HepG2 (cell line): Measurements from ENCODE around the gene TMEM219. TPM values are rescaled to one million over a fixed set of nuclear protein-coding genes. Genes with fewer than 3 reads are reported as not detected.
A peak's percentile ranks its signal among the peaks of the same experiment; 100 is the strongest.

Experiments used
- BCL6 ChIP-seq: IDR thresholded peaks from 2 replicates; pipeline ENCODE4 v1.6.1; 2016; ENCODE audit warnings: missing genetic modification reagents, missing compliant biosample characterization
- DRAP1 ChIP-seq: IDR thresholded peaks from 2 replicates; pipeline ENCODE4 v1.6.1; 2016; ENCODE audit warnings: missing genetic modification reagents, missing compliant biosample characterization
- EP300 ChIP-seq, 3 experiments: sonication (generic) in 1 of 3; formaldehyde crosslinking in 1 of 3; IDR thresholded peaks; 2 replicates each; pipeline versions ENCODE4 v1.5.1 to v1.6.1; 2011 to 2020; ENCODE audit warnings: low read depth in 2 of 3, low read length in 2 of 3, borderline replicate concordance in 1 of 3, improper control_type of control experiment in 1 of 3, mild to moderate bottlenecking in 1 of 3, missing genetic modification reagents in 1 of 3, moderate library complexity in 1 of 3
- MAFF ChIP-seq: IDR thresholded peaks from 2 replicates; pipeline ENCODE4 v1.6.1; 2011; ENCODE audit warnings: low read depth, low read length, improper control_type of control experiment
- MEIS1 ChIP-seq: sonication (generic); formaldehyde crosslinking; IDR thresholded peaks from 2 replicates; pipeline ENCODE4 v1.9.0; 2021; ENCODE audit warnings: mild to moderate bottlenecking, missing genetic modification reagents, moderate library complexity, borderline replicate concordance
- NR2F2 ChIP-seq: IDR thresholded peaks from 2 replicates; pipeline ENCODE4 v1.6.1; 2012; ENCODE audit warnings: low read depth, inconsistent platforms, borderline replicate concordance
- PTBP1 ChIP-seq: fragments of 200-400 bp; formaldehyde crosslinking; IDR thresholded peaks from 2 replicates; pipeline ENCODE4 v1.6.1; 2018; ENCODE audit warnings: low read length, low read depth; ENCODE audit not compliant: poor library complexity, severe bottlenecking
- REST ChIP-seq, 2 experiments: IDR thresholded peaks; 2 replicates each; pipeline ENCODE4 v1.6.1; 2011 to 2012; ENCODE audit warnings: low read length in 2 of 2, borderline replicate concordance in 1 of 2, low read depth in 1 of 2, mild to moderate bottlenecking in 1 of 2, moderate library complexity in 1 of 2
- SCMH1 ChIP-seq: sonication (generic); formaldehyde crosslinking; IDR thresholded peaks from 2 replicates; pipeline ENCODE4 v1.9.0; 2021; ENCODE audit warnings: missing genetic modification reagents, mild to moderate bottlenecking, borderline replicate concordance
- SNRNP70 ChIP-seq: fragments of 200-400 bp; formaldehyde crosslinking; IDR thresholded peaks from 2 replicates; pipeline ENCODE4 v1.6.1; 2017; ENCODE audit warnings: mild to moderate bottlenecking, low read depth, low read length, moderate library complexity
- TBP ChIP-seq: sonication (generic); formaldehyde crosslinking; IDR thresholded peaks from 2 replicates; pipeline ENCODE4 v1.5.0; 2020; ENCODE audit warnings: missing genetic modification reagents
- TCF7 ChIP-seq: sonication (generic); IDR thresholded peaks from 2 replicates; pipeline ENCODE4 v1.6.1; 2016; ENCODE audit warnings: antibody characterized with exemption, low read depth
- ZKSCAN5 ChIP-seq: sonication (generic); formaldehyde crosslinking; IDR thresholded peaks from 2 replicates; pipeline ENCODE4 v1.5.1; 2020; ENCODE audit warnings: mild to moderate bottlenecking, missing genetic modification reagents
- ZKSCAN8 ChIP-seq: IDR thresholded peaks from 2 replicates; pipeline ENCODE4 v1.6.1; 2016; ENCODE audit warnings: borderline replicate concordance, missing genetic modification reagents, missing compliant biosample characterization
- ZNF44 ChIP-seq: sonication (generic); formaldehyde crosslinking; IDR thresholded peaks from 2 replicates; pipeline ENCODE4 v1.5.1; 2020; ENCODE audit warnings: mild to moderate bottlenecking, missing genetic modification reagents
- ZNF652 ChIP-seq: IDR thresholded peaks from 2 replicates; pipeline ENCODE4 v1.6.1; 2016; ENCODE audit warnings: low read depth, borderline replicate concordance
- ZNF670 ChIP-seq: sonication (generic); formaldehyde crosslinking; IDR thresholded peaks from 2 replicates; pipeline ENCODE4 v1.8.0; 2022; ENCODE audit warnings: mild to moderate bottlenecking, missing genetic modification reagents, borderline replicate concordance
- ZNF83 ChIP-seq: sonication (generic); formaldehyde crosslinking; IDR thresholded peaks from 2 replicates; pipeline ENCODE4 v1.4.0; 2020; ENCODE audit warnings: missing genetic modification reagents, mild to moderate bottlenecking, borderline replicate concordance
- ZNF891 ChIP-seq: sonication (generic); formaldehyde crosslinking; IDR thresholded peaks from 2 replicates; pipeline ENCODE4 v1.5.0; 2020; ENCODE audit warnings: mild to moderate bottlenecking, missing genetic modification reagents
- ZSCAN12 ChIP-seq: sonication (generic); formaldehyde crosslinking; IDR thresholded peaks from 2 replicates; pipeline ENCODE4 v1.9.0; 2021; ENCODE audit warnings: mild to moderate bottlenecking, missing genetic modification reagents
- ZXDC ChIP-seq: sonication (generic); formaldehyde crosslinking; IDR thresholded peaks from 2 replicates; pipeline ENCODE4 v1.5.0; 2020; ENCODE audit warnings: mild to moderate bottlenecking, missing genetic modification reagents
- polyA plus RNA-seq, 8 experiments: library from polyadenylated mRNA; depleted of rRNA in 3 of 8; stranded (reverse) in 7 of 8; unstranded in 1 of 8; fragments of >200 nt; fragmentation: Illumina TruSeq in 4 of 8; extraction: Trizol in 4 of 8; gene quantifications; 2 replicates each; pipeline versions ENCODE4 v1.2.1 to v1.2.3, GENCODE V29; 2011 to 2016; ENCODE audit warnings: low read depth in 4 of 8, missing spikeins in 1 of 8, mixed read lengths in 1 of 8; ENCODE audit not compliant: insufficient read depth in 1 of 8
- total RNA-seq, 5 experiments: library from RNA; depleted of rRNA; stranded (reverse); fragments of >200 nt; fragmentation: Illumina TruSeq; extraction: Trizol; gene quantifications; 2 replicates each; pipeline ENCODE4 v1.2.3, GENCODE V29; 2016; ENCODE audit warnings: low read depth in 1 of 5

The TMEM219 gene
- total and polyA plus RNA-seq, 2 of the 13 experiments (the other 11 are each of a cell fraction or from before 2014, with no cell fraction given): 105 to 115 TPM

GRCh38 chr16:29925781-29926710, 35.8 kb upstream of the TMEM219 start, which contains the start of gene KCTD13 (continued):
- TF ChIP-seq ZXDC (CRISPR knock-in tag) (no peak; the same call in 1 of the 2 replicates), SCMH1 (no peak), ZSCAN12 (CRISPR knock-in tag) (peak; percentile 88; the same call in 1 of the 2 replicates), ZKSCAN5 (CRISPR knock-in tag) (no peak), ZKSCAN8 (peak; percentile 59; the same call in 1 of the 2 replicates), NR2F2 (peak; percentile 23; the same call in 1 of the 2 replicates), MEIS1 (CRISPR knock-in tag) (peak; percentile 71; the same call in 1 of the 2 replicates), PTBP1 (no peak), EP300 (IDR thresholded peaks at IDR 0.05; ENCODE audit: low read depth in 2 of 2, low read length in 2 of 2) (no peak), EP300 (CRISPR knock-in tag; IDR thresholded peaks at IDR 0.05; ENCODE audit: borderline replicate concordance) (peak; percentile 17; the same call in 1 of the 2 replicates), ZNF670 (0 out of 2 replicates have a peak, but pooled peaks have one; percentile 74), ZNF83 (CRISPR knock-in tag) (no peak), TCF7 (no peak), ZNF652 (CRISPR knock-in tag) (0 out of 2 replicates have a peak, but pooled peaks have one; percentile 19), MAFF (no peak; the same call in 1 of the 2 replicates), SNRNP70 (no peak), REST (IDR thresholded peaks at IDR 0.05; ENCODE audit: borderline replicate concordance in 1 of 2, low read depth in 1 of 2, low read length in 2 of 2) (peak in 1 of 2 experiments; percentile 20; a peak in 3 of 4 replicates), ZNF44 (CRISPR knock-in tag) (no peak), BCL6 (CRISPR knock-in tag) (peak; percentile 22; the same call in 1 of the 2 replicates), DRAP1 (peak; percentile 83), ZNF891 (CRISPR knock-in tag) (peak; percentile 91), TBP (CRISPR knock-in tag) (no peak)
